Esophagus mucosa (tissue), 1 donor: Measurements from ENCODE around the gene ALDH6A1. TPM values are rescaled to one million over a fixed set of nuclear protein-coding genes. Genes with fewer than 3 reads are reported as not detected.
A peak's percentile ranks its signal among the peaks of the same experiment; 100 is the strongest.
"Not testable (repeated sequence)": the region's sequence is repeated elsewhere in the genome, so short reads cannot be mapped to it uniquely, and the experiment has no call there.

Experiments used
- ATAC-seq: fragments of 200-7000 bp; cut with Tn5 transposase; one replicate; pipeline ENCODE4 v1.9.1; 2020
- total RNA-seq: library from RNA; stranded (reverse); gene quantifications from one replicate; pipeline ENCODE4 v1.2.4, GENCODE V29; 2023
- donor health status: DM: yes; HTN: yes; CAD: no.

The ALDH6A1 gene
- total RNA-seq, result 17.0 TPM

DNA sequence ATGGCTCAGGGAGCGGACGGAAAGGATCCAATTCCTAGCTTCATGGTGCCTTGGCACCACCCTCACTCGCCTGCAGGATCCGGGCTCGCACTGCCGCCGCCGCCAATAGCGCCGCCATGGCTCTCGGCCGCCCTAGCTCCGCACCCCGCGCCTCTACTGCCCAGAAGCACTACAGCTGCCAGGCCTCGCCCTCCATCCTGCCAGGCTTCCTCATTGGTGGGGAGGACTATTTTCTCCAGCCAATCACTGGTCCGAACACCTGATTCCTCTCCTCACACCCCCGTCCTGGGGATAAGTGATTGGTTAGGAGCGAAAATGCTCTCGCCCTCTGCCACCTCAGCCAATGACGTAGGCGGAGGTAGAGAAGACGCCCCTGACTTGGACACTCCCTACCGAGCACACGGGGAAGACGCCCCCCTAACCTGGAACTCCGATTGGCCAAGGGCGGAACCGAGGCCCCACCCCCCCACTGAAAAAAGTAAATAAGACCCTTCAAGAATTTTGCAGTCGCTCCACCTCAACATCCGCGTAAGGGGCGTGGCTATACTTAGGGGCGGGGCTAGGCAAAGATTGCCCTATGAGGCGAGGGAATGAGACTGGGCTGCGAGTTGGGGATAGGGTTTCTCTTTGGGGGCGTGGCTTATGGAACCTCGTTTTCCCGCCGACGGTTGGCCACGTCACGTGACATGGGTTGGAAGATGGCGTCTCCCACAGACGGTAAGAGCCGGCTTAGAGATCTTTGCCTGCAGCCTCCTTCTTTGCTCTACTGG, at the start of gene ALDH6A1, which contains the start of gene LIN52:
ALDH6A1 (minus strand) TSS at position 177 of the 770 bp plus-strand sequence; CDS start at position 118, 59 bp downstream.
LIN52 (plus strand) TSS at position 680 of the 770 bp plus-strand sequence; CDS start at position 699, 19 bp downstream.
- ATAC-seq, result peak; percentile 98

DNA sequence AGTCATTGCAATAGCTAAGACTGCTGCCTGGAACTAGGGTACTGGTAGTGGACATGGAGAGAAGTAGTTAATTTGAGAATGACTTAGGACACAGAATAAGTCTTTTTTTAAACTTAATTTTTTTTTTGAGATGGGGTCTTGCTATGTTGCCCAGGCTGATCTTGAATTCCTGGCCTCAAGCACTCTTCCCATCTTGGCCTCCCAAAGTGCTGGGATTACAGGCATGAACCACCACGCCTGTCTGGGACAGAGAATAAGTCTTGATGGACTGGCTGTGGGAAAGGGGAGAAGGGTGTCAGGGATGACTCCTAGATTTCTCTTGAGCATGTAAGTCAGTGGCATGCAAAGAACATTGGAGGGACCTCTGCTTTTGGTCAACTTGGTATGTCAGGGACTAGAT, 43.4 kb upstream of the ALDH6A1 start:
- ATAC-seq, result no peak

DNA sequence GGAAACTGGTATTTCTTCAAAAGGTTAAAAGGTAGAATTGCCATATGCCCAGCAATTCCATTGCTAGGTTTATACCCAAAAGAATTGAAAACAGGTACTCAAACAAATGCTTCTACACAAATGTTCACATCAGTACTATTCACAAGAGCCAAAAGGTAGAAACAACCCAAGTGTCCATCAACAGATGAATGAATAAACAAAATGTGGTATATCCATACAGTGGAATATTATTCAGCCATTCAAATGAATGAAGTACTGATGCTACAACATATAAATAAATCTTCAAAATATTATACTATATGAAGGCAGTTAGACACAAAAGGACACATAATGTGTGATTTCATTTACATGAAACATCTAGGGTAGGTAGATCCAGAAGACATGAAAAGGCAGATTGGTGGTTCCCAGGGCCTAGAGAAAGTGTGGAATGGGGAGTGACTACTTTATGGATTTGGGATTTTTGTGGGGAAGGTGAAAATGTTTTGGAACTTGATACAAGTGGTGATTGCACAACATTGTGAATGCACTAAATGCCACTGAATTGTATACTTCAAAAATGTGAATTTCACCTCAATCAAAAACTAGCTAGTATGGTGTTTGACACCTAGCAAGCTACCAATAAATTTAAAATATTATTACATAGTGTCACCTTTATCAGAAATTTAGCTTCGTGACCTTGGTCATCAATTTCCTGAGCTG, 42.2 kb upstream of the ALDH6A1 start:
- no peak for ATAC-seq

GRCh38 chr14:74125487-74125886, 41.2 kb upstream of the ALDH6A1 start:
- ATAC-seq, result not testable (repeated sequence)

DNA sequence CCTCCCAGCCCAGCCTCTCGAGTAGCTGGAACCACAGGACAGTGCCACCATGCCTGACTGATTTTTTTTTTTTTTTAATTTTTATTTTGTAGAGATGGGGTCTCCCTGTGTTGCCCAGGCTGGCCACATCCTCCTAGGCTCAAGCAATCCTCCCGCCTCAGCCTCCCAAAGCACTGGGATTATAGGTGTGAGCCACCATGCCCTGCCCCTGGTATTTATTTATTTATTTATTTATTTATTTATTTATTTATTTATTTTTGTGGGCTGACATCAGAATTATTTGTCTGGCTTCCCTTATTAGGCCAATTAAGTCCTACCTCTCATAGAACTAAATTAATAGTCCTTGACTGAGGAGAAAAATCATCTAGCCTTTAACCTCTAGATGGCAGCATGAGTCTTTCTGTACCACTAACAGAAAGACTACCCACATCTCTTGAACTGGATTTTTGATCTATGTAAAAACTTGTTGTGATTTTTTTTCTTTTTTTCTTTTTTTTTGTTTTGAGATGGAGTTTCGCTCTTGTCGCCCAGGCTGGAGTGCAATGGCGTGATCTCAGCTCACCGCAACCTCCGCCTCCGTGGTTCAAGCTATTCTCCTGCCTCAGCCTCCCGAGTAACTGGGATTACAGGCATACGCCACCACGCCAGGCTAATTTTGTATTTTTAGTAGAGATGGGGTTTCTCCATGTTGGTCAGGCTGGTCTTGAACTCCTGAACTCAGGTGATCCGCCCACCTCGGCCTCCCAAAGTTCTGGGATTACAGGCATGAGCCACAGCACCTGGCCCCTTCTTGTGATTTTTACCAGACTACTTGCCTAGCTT, 27.4 kb upstream of the ALDH6A1 start:
- peak; percentile 63 for ATAC-seq

- no peak for ATAC-seq
These were observed 25.1 kb upstream of the ALDH6A1 start for GRCh38 chr14:74109369-74109768.

- ATAC-seq, result no peak
These were observed 21.1 kb upstream of the ALDH6A1 start for GRCh38 chr14:74105381-74105780.

DNA sequence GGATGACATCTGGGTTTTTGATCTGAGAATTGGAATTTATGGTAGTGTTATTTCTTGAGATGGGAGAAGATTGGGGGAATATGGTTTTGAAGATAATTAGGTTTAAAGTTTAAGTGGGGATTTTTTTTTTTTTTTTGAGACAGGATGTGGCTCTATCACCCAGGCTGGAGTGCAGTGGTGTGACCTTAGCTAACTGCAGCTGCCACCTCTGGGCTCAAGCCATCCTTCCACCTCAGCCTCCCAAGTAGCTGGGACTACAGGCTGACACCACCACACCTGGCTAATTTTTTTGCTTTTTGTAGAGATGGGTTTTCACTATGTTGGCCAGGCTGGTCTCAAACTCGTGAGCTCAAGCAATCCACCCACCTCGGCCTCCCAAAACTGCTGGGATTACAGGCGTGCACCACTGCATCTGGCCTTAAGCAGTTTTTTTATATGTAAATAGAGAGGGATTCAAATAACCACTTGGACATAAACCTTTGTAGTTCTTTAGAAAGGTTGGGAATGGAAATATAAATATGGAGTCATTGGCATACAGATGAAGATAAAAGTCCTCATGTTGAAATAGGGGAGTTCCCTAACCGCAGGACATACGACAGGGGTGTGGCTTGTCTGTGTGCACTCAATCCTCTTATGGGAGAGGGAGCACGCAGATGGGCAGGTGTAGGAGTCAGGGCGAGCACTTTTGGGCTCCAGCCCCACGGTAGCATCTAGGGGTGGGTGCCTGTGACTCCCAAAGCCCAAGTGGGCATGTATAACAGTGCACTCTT, 5.2 kb upstream of the ALDH6A1 start:
- no peak for ATAC-seq

DNA sequence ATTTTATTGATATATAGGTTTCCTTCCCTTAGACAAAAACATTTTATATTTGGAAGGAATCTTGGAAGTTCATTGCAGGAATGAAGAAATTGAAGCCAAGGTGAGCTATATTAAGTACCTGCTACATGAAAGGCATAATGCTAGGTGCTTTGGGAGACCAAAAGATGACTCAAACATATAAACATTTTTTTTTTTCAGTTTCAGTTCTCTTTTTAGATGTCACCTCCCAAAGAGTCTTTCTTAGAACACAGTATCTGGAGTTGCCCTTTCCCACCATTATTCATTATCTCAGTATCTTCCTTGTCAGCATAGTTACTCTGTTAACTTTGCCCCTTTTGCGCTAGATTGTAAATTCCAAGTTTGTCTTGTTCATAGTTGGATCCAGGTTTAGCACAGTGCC, 1.6 kb upstream of the ALDH6A1 start:
- no peak for ATAC-seq

- ATAC-seq, result peak; percentile 3
These were observed 889 bp upstream of the ALDH6A1 start for GRCh38 chr14:74085047-74085637.

DNA sequence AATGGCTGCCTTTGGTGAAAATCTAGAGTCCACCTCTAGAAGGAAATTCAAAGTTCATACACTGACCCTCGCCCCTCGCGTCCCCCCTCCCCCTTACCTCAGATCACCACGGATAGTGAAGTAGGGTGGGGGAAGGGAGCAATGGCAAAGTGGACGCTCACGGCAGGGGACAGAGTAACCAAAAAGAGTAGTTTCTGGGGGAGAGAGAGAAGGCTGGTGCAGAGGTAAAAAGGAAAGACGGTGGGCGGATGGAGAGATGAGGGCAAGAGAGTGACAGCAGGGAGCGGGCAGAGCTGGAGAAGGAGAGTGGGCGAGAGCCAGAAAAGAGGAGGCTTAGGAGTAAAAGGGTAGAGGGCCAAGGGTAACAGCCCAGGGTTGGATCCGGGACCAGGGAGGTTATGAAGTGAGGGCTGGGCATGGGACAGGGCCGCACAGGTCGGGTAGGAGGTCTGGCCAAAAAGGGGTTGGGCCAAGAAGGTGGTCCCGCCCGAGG, 423 bp downstream of the ALDH6A1 start:
- ATAC-seq, result peak; percentile 24

DNA sequence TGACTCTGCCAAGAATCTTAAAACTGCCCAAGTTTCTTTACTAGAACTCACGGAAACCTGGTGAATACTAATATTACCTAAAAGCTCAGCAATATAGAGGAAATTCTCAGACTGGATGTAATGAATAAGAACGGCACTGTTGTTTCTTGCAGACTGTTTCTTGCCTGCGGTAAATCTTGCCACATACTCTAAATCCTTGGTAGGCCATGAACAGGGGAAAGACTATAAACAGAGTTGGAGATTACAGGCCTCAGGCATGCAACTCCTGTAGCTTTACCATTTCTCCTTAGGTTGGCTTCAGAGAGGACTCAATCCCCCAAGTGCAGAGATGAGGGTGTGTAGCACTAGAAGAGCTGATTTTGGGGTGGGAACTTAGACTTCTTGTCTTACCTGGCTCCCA, 1.1 kb downstream of the ALDH6A1 start:
- ATAC-seq, result no peak

DNA sequence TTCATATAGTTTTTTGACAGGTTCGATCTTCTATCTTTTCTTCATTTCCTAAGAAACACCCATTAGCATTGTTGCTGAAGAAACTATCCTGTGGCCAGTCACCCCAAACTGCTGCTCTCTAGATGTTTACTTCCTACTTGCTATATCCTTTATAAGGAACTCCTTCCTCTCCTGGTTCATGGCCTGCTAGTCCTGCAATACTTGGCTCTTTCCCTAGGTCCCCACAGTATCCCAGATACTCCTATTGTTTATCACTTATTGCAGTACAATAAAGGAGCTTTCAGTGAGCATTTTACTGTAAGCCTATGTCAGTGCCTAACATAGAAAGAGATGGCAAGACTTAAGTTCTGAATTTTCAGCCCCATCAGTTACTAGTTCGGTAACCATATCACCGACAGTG, 2.8 kb downstream of the ALDH6A1 start:
- ATAC-seq, result no peak

- ATAC-seq, result no peak
These were observed 3.3 kb downstream of the ALDH6A1 start for GRCh38 chr14:74080820-74081460.

- ATAC-seq, result no peak
These were observed 6.9 kb downstream of the ALDH6A1 start for GRCh38 chr14:74077401-74077800.

- ATAC-seq, result no peak
These were observed 18.3 kb downstream of the ALDH6A1 start for GRCh38 chr14:74065746-74066575.

DNA sequence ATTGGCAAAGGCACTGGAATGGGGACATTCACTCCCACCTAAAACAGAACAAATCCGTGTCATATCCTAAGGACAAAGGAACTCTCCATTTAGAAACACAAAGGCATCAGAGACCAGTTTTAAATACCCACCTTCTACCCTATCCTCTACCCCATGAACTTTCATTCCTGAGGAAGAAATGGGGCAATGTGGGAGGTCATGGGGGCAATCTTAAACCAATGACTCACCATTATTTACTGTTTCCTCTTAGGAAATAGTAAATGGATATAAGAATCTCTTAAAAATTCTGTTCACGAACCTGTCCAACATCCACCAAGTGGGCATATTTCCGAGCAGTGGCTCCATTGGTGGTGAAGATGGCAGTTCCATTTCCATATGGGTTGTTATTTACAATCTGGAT, 19.4 kb downstream of the ALDH6A1 start:
- no peak for ATAC-seq

DNA sequence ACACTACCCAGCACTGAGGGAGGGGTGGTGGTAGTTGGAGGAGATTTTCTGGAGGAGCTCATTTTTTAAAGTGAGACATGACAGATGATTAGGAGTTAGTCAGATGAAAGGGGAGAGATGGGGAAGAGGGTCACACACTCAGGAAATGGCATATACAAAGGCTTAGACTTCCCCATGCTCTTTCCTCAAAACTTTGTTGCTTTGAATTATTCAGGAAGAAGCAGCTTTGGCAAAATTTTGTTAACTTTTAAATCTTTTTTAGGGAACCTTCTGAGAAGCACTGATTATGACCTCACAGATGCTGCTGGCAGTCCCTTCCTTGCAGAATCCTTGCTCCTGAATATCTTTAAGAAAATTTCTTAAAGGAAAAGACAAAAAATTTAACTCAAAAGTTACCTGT, 19.8 kb downstream of the ALDH6A1 start:
- no peak for ATAC-seq

DNA sequence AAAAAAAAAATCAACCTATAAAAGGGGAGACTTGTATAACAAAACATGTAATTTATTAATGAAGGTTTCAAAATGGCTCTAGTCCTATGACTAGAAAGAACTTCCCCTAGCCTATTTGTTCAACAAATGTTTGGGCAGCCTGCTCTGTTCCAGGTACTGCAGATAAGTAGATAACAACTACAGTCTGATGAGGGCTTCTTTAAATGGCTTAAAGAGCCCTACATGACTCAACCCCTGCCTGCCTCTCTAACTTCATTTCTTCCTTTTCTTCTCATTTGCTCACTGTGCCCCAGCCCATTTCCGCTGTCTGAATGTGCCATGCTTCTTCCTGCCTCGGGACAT, 21.5 kb downstream of the ALDH6A1 start:
- ATAC-seq, result peak; percentile 20

DNA sequence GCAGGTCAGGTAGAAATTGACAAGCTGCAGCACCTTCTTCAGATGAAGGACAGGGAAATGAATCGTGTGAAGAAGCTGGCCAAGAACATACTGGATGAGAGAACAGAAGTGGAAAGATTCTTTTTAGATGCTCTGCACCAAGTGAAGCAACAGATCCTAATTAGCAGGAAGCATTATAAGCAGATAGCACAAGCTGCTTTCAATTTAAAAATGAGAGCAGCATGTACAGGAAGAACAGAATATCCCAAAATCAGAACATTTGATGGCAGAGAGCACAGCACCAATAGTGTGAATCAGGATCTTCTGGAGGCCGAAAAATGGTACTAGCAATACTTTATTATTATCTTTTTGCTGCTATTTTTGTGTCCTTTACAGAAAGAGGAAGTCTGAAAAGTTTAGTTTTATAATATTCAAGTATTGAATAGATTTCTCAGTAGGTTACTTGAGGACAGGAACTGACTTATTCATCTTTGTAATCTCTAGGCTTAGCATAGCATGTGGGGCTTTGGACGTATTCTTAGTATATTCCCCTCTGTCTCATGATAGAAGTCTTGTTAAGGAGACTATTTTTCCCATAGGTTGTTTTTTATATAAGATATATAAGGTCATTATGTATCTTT, 34.3 kb downstream of the ALDH6A1 start:
- ATAC-seq, result no peak
